K562 (cell line): Measurements from ENCODE around the gene WIPF2. TPM values are rescaled to one million over a fixed set of nuclear protein-coding genes. Genes with fewer than 3 reads are reported as not detected.

ENCODE experiments used
- DNMT1 ChIP-seq: fragments of 450-650 bp; IDR thresholded peaks from 2 replicates; pipeline ENCODE4 v1.6.1; 2016; ENCODE audit warnings: antibody characterized with exemption, mild to moderate bottlenecking
- FOXK1 ChIP-seq: sonication (generic); formaldehyde crosslinking; IDR thresholded peaks from 2 replicates; pipeline ENCODE4 v1.8.0; 2022; ENCODE audit warnings: missing genetic modification reagents, mild to moderate bottlenecking, borderline replicate concordance
- NFIX ChIP-seq: fragments of 250-450 bp; sonication (Bioruptor Pico); IDR thresholded peaks from 2 replicates; pipeline ENCODE4 v1.4.0; 2020; ENCODE audit warnings: low read depth, mild to moderate bottlenecking, moderate library complexity
- SMARCA4 ChIP-seq: fragments of 450-650 bp; IDR thresholded peaks from 2 replicates; pipeline ENCODE4 v1.6.1; 2016
- SRSF9 ChIP-seq: fragments of 200-400 bp; formaldehyde crosslinking; IDR thresholded peaks from 2 replicates; pipeline ENCODE4 v1.6.1; 2017; ENCODE audit warnings: low read depth, low read length, borderline replicate concordance
- STAT5A ChIP-seq: IDR thresholded peaks from 2 replicates; pipeline ENCODE4 v1.6.1; 2012; ENCODE audit warnings: low read length, inconsistent platforms, borderline replicate concordance
- TFAM ChIP-seq: fragments of 250-450 bp; sonication (Bioruptor Pico); conservative IDR thresholded peaks from 2 replicates; pipeline ENCODE4 v1.5.0; 2021; ENCODE audit warnings: mild to moderate bottlenecking, moderate library complexity
- TSC22D4 ChIP-seq: fragments of 450-650 bp; IDR thresholded peaks from 2 replicates; pipeline ENCODE4 v1.6.1; 2016; ENCODE audit warnings: missing genetic modification characterization, missing biosample characterization, control low read depth
- ZNF175 ChIP-seq: fragments of 200-800 bp; sonication (Bioruptor generic); IDR thresholded peaks from 2 replicates; pipeline ENCODE4 v1.6.1; 2016; ENCODE audit warnings: low read depth, mild to moderate bottlenecking, missing genetic modification characterization, missing compliant biosample characterization
- ZNF274 ChIP-seq: IDR thresholded peaks from 2 replicates; pipeline ENCODE4 v1.6.1; 2011; ENCODE audit warnings: low read depth, mild to moderate bottlenecking, low read length, moderate library complexity, borderline replicate concordance
- ZNF354B ChIP-seq: fragments of 250-450 bp; sonication (Bioruptor Pico); IDR thresholded peaks from 2 replicates; pipeline ENCODE4 v1.4.0; 2020
- polyA plus RNA-seq, 8 experiments: library from polyadenylated mRNA; depleted of rRNA in 4 of 8; stranded (reverse) in 5 of 8; unstranded in 3 of 8; fragments of >200 nt; fragmentation: Nextera tagmentation in 2 of 8; fragmentation: Illumina TruSeq in 1 of 8; extraction: Ambion mirVana in 2 of 8; extraction: Trizol in 1 of 8; gene quantifications; 2 replicates each; pipeline versions ENCODE4 v1.2.1 to v1.2.3, GENCODE V29; 2011 to 2014; ENCODE audit warnings: inconsistent platforms in 1 of 8, missing spikeins in 1 of 8
- total RNA-seq, 7 experiments: library from RNA; depleted of rRNA in 6 of 7; stranded (reverse); fragments of >200 nt in 6 of 7; fragmentation: Illumina TruSeq in 2 of 7; extraction: Trizol in 2 of 7; gene quantifications; 2 replicates each; pipeline versions ENCODE4 v1.2.1 to v1.2.3, GENCODE V29; 2011 to 2021; ENCODE audit warnings: low replicate concordance in 1 of 7
- TF ChIP-seq, protein P1 (sequence below), 2 experiments: fragments of 150-350 bp in 1 of 2; IDR thresholded peaks; 2 replicates each; pipeline ENCODE4 v1.6.1; 2012 to 2016; ENCODE audit warnings: low read depth in 2 of 2, low read length in 2 of 2, mild to moderate bottlenecking in 1 of 2, moderate library complexity in 1 of 2

The WIPF2 gene
- total and polyA plus RNA-seq, 9 of the 15 experiments (the other 6 are each of a cell fraction or from before 2014, with no cell fraction given) = 3.6 to 15.0 (median 5.3) TPM

DNA sequence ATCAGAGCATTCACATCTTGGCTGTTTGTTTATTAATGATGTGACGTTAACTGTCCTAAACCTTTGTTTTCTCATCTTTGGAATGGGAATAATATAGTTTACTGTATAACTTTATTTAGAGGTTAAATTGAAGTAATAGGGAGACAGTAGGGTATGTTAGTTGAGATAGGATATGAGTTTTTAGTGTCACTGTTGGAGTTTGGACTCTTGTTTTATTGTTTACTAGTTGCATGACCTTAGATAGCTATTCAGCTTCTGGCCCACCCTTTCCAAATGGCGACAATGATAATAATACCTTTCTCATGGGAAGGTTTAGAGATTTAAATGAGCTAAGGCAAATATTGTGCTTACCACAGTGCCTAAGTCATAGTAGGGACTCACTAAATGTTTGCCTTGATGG, 40.4 kb downstream of the WIPF2 start (continued):
- no peak for TF ChIP-seq TFAM (CRISPR knock-in tag)
- TF ChIP-seq TSC22D4 (tag) = no peak
- no peak for TF ChIP-seq DNMT1
- TF ChIP-seq, protein P1, sequence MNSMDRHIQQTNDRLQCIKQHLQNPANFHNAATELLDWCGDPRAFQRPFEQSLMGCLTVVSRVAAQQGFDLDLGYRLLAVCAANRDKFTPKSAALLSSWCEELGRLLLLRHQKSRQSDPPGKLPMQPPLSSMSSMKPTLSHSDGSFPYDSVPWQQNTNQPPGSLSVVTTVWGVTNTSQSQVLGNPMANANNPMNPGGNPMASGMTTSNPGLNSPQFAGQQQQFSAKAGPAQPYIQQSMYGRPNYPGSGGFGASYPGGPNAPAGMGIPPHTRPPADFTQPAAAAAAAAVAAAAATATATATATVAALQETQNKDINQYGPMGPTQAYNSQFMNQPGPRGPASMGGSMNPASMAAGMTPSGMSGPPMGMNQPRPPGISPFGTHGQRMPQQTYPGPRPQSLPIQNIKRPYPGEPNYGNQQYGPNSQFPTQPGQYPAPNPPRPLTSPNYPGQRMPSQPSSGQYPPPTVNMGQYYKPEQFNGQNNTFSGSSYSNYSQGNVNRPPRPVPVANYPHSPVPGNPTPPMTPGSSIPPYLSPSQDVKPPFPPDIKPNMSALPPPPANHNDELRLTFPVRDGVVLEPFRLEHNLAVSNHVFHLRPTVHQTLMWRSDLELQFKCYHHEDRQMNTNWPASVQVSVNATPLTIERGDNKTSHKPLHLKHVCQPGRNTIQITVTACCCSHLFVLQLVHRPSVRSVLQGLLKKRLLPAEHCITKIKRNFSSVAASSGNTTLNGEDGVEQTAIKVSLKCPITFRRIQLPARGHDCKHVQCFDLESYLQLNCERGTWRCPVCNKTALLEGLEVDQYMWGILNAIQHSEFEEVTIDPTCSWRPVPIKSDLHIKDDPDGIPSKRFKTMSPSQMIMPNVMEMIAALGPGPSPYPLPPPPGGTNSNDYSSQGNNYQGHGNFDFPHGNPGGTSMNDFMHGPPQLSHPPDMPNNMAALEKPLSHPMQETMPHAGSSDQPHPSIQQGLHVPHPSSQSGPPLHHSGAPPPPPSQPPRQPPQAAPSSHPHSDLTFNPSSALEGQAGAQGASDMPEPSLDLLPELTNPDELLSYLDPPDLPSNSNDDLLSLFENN (IDR thresholded peaks at IDR 0.05; ENCODE audit: low read depth in 2 of 2, low read length in 2 of 2) = no peak
- TF ChIP-seq ZNF354B = no peak
- no peak for TF ChIP-seq ZNF175 (CRISPR knock-in tag)
- TF ChIP-seq NFIX = no peak
- no peak for TF ChIP-seq SRSF9
- no peak for TF ChIP-seq SMARCA4
- no peak for TF ChIP-seq STAT5A
- TF ChIP-seq ZNF274 = no peak
- TF ChIP-seq FOXK1 (CRISPR knock-in tag) = no peak
